ENCODE results near the gene STXBP5. TPM values are rescaled to one million over a fixed set of nuclear protein-coding genes. Genes with fewer than 3 reads are reported as not detected.

STXBP5 gene
- total RNA-seq, 4 donors from 2014 or later: 15.6 to 41.3 (median 20.4) TPM

- H3K4me1 ChIP-seq: no peaks in the 10 kb centered on the region
- no peak for TF ChIP-seq CTCF (IDR thresholded peaks at IDR 0.05 in 4 of 5, conservative IDR thresholded peaks at IDR 0.05 in 1 of 5)
- no peak for TF ChIP-seq POLR2A (IDR thresholded peaks at IDR 0.05)
- in situ Hi-C loops (cut with MboI; ENCODE audit: low sequenced_read_pairs in 4 of 4): no loop called here
- no peak overlapping the region for H3K4me3 ChIP-seq
- peaks cover 0 to 3% (median 0%) of the 10 kb centered on the region in 3 donors for H3K9me3 ChIP-seq
- no peaks in the 10 kb centered on the region for H3K27me3 ChIP-seq
- no peak overlapping the region for H3K27ac ChIP-seq
- DNase-seq (no peak), ATAC-seq (no peak)
- intact Hi-C loops (cut with DNase I; ENCODE audit: low total_unique reads): no loop called here
- peaks cover 0 to 17% of the 10 kb centered on the region in 2 donors for H3K36me3 ChIP-seq
Measured at GRCh38 chr6:147297663-147298316, 93.6 kb downstream of the STXBP5 start.

GRCh38 chr6:147298461-147298860 is 94.2 kb downstream of the STXBP5 start:
- ATAC-seq (no peak), DNase-seq (no peak)
- Histone ChIP-seq H3K27ac (no peak overlapping the region), H3K36me3 (peaks cover 0 to 22% of the 10 kb centered on the region in 2 donors), H3K9me3 (peaks cover 0 to 3% (median 0%) of the 10 kb centered on the region in 3 donors), H3K4me1 (no peaks in the 10 kb centered on the region), H3K27me3 (no peaks in the 10 kb centered on the region), H3K4me3 (no peak overlapping the region)
- intact Hi-C loops (cut with DNase I; ENCODE audit: low total_unique reads): no loop called here
- in situ Hi-C loops (cut with MboI; ENCODE audit: low sequenced_read_pairs in 4 of 4): no loop called here
- TF ChIP-seq CTCF (IDR thresholded peaks at IDR 0.05 in 4 of 5, conservative IDR thresholded peaks at IDR 0.05 in 1 of 5) (no peak), POLR2A (IDR thresholded peaks at IDR 0.05) (no peak)

- DNase-seq (no peak), ATAC-seq (no peak)
- Histone ChIP-seq H3K9me3 (peaks cover 0 to 3% (median 0%) of the 10 kb centered on the region in 3 donors), H3K27me3 (no peaks in the 10 kb centered on the region), H3K4me1 (no peaks in the 10 kb centered on the region), H3K4me3 (no peak overlapping the region), H3K27ac (no peak overlapping the region), H3K36me3 (peaks cover 0 to 27% of the 10 kb centered on the region in 2 donors)
- intact Hi-C loops (cut with DNase I; ENCODE audit: low total_unique reads): no loop called here
- TF ChIP-seq CTCF (IDR thresholded peaks at IDR 0.05 in 4 of 5, conservative IDR thresholded peaks at IDR 0.05 in 1 of 5) (no peak), POLR2A (IDR thresholded peaks at IDR 0.05) (no peak)
- in situ Hi-C loops (cut with MboI; ENCODE audit: low sequenced_read_pairs in 4 of 4): no loop called here
Measured at GRCh38 chr6:147299035-147299434, 94.8 kb downstream of the STXBP5 start.

- intact Hi-C loops (cut with DNase I; ENCODE audit: low total_unique reads): no loop called here
- DNase-seq: no peak
- H3K36me3 ChIP-seq: peaks cover 0 to 23% of the 10 kb centered on the region in 2 donors
- H3K4me3 ChIP-seq: no peak overlapping the region
- peaks cover 0 to 3% (median 0%) of the 10 kb centered on the region in 3 donors for H3K9me3 ChIP-seq
- in situ Hi-C loops (cut with MboI; ENCODE audit: low sequenced_read_pairs in 4 of 4): no loop called here
- no peaks in the 10 kb centered on the region for H3K4me1 ChIP-seq
- ATAC-seq: no peak
- H3K27ac ChIP-seq: no peak overlapping the region
- H3K27me3 ChIP-seq: no peaks in the 10 kb centered on the region
- TF ChIP-seq POLR2A (IDR thresholded peaks at IDR 0.05) (no peak), CTCF (IDR thresholded peaks at IDR 0.05 in 4 of 5, conservative IDR thresholded peaks at IDR 0.05 in 1 of 5) (no peak)
Measured at GRCh38 chr6:147301070-147301469, 96.9 kb downstream of the STXBP5 start.
